IMR-90 (cell line): ENCODE measurements around the gene TENM4.

Source experiments
- CHD1 ChIP-seq: IDR thresholded peaks from 2 replicates; pipeline ENCODE4 v1.6.1; 2012; ENCODE audit warnings: low read depth, low read length, improper control_type of control experiment
- ELK1 ChIP-seq: fragments of 150-350 bp; IDR thresholded peaks from 2 replicates; pipeline ENCODE4 v1.6.1; 2016; ENCODE audit warnings: low read depth, mild to moderate bottlenecking, low read length, moderate library complexity, borderline replicate concordance
- FOS ChIP-seq: fragments of 150-350 bp; IDR thresholded peaks from 2 replicates; pipeline ENCODE4 v1.6.1; 2016; ENCODE audit warnings: low read depth, low read length
- MAFK ChIP-seq: IDR thresholded peaks from 2 replicates; pipeline ENCODE4 v1.6.1; 2012; ENCODE audit warnings: low read depth, low read length, improper control_type of control experiment
- MXI1 ChIP-seq: IDR thresholded peaks from 2 replicates; pipeline ENCODE4 v1.6.1; 2012; ENCODE audit warnings: low read depth, mild to moderate bottlenecking, low read length, moderate library complexity, borderline replicate concordance
- POLR2A ChIP-seq: IDR thresholded peaks from 2 replicates; pipeline ENCODE4 v1.6.1; 2012; ENCODE audit warnings: mild to moderate bottlenecking, low read depth, low read length
- RAD21 ChIP-seq: IDR thresholded peaks from 2 replicates; pipeline ENCODE4 v1.6.1; 2012; ENCODE audit warnings: low read length, improper control_type of control experiment
- RFX5 ChIP-seq: IDR thresholded peaks from 2 replicates; pipeline ENCODE4 v1.8.0; 2012; ENCODE audit warnings: low read depth, mild to moderate bottlenecking, low read length, moderate library complexity
- SMC3 ChIP-seq: fragments of 150-350 bp; IDR thresholded peaks from 2 replicates; pipeline ENCODE4 v1.6.1; 2016; ENCODE audit warnings: low read depth, mild to moderate bottlenecking, antibody characterized with exemption, low read length, moderate library complexity
- TF ChIP-seq, protein P1 (sequence below): conservative IDR thresholded peaks from 2 replicates; pipeline ENCODE4 v1.5.1; 2012; ENCODE audit warnings: mild to moderate bottlenecking, low read depth, low read length, improper control_type of control experiment

DNA sequence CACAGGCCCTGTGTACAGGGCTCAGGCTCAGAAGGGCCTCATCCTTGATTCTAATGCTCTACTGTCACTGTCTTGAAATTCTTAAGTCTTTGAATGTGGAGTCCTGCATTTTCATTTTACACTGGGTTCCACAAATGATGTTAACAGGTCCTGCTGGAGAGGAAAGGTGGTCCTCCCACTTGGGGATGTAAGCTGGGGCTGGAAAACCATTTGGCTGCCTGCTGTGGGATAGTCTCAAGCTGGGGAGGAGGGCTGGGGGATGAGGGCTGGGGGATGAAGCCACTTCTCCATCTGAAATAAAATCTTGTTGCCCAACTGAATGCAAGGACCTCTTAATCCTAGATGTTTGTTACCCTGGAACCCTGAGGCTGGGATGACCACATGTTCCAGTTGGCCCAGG lies 423.0 kb downstream of the TENM4 start:
- TF ChIP-seq, protein P1, sequence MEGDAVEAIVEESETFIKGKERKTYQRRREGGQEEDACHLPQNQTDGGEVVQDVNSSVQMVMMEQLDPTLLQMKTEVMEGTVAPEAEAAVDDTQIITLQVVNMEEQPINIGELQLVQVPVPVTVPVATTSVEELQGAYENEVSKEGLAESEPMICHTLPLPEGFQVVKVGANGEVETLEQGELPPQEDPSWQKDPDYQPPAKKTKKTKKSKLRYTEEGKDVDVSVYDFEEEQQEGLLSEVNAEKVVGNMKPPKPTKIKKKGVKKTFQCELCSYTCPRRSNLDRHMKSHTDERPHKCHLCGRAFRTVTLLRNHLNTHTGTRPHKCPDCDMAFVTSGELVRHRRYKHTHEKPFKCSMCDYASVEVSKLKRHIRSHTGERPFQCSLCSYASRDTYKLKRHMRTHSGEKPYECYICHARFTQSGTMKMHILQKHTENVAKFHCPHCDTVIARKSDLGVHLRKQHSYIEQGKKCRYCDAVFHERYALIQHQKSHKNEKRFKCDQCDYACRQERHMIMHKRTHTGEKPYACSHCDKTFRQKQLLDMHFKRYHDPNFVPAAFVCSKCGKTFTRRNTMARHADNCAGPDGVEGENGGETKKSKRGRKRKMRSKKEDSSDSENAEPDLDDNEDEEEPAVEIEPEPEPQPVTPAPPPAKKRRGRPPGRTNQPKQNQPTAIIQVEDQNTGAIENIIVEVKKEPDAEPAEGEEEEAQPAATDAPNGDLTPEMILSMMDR = no peak
- TF ChIP-seq POLR2A (no peak), RAD21 (no peak), CHD1 (no peak), SMC3 (no peak), MXI1 (no peak), FOS (no peak), MAFK (no peak), RFX5 (no peak), ELK1 (no peak)
